Neural progenitor cell (in vitro differentiated cells): ENCODE results near the gene SPIRE2. TPM values are rescaled to one million over a fixed set of nuclear protein-coding genes. Genes with fewer than 3 reads are reported as not detected.

Source experiments
- DNase-seq: peaks from one replicate; pipeline ENCODE4 v3.0.0-alpha.2; 2016; ENCODE audit warnings: low spot score
- H2AFZ ChIP-seq: fragments of 200-600 bp; sonication (generic); replicated peaks from 2 replicates; pipeline ENCODE4 v1.6.1; 2016; ENCODE audit warnings: antibody characterized with exemption
- H3F3A ChIP-seq: fragments of 200-600 bp; sonication (generic); 2 replicates; pipeline ENCODE4 v1.6.1; 2016; ENCODE audit warnings: antibody characterized with exemption, low read depth
- H3K27ac ChIP-seq: fragments of 200-600 bp; sonication (generic); 2 replicates; pipeline ENCODE4 v1.5.1; 2016; ENCODE audit warnings: mild to moderate bottlenecking
- H3K27me3 ChIP-seq: fragments of 200-600 bp; sonication (generic); 2 replicates; pipeline ENCODE4 v1.6.1; 2016; ENCODE audit warnings: mild to moderate bottlenecking, moderate library complexity
- H3K36me3 ChIP-seq: fragments of 200-600 bp; sonication (generic); 2 replicates; pipeline ENCODE4 v1.5.1; 2016
- H3K4me1 ChIP-seq: fragments of 200-600 bp; sonication (generic); 2 replicates; pipeline ENCODE4 v1.6.1; 2016; ENCODE audit warnings: mixed run types
- H3K4me2 ChIP-seq: fragments of 200-600 bp; sonication (generic); 2 replicates; pipeline ENCODE4 v1.6.1; 2016
- H3K4me3 ChIP-seq: fragments of 200-600 bp; sonication (generic); 2 replicates; pipeline ENCODE4 v1.5.1; 2016
- H3K79me2 ChIP-seq: fragments of 200-600 bp; sonication (generic); 2 replicates; pipeline ENCODE4 v1.6.1; 2016; ENCODE audit warnings: low read depth
- H3K9ac ChIP-seq: fragments of 200-600 bp; sonication (generic); 2 replicates; pipeline ENCODE4 v1.6.1; 2016
- H3K9me3 ChIP-seq: fragments of 200-600 bp; sonication (generic); 2 replicates; pipeline ENCODE4 v1.5.1; 2016; ENCODE audit warnings: low read depth
- H4K20me1 ChIP-seq: fragments of 200-600 bp; sonication (generic); 2 replicates; pipeline ENCODE4 v1.6.1; 2016; ENCODE audit warnings: low read depth
- H3K27ac Mint-ChIP-seq: 3 replicates; pipeline ENCODE4 v1.8.0; 2021; ENCODE audit warnings: mixed read lengths
- H3K27me3 Mint-ChIP-seq: 2 replicates; pipeline ENCODE4 v1.8.0; 2022; ENCODE audit warnings: low read depth, mild to moderate bottlenecking, inconsistent platforms, moderate library complexity, mixed read lengths; ENCODE audit not compliant: insufficient read depth
- H3K36me3 Mint-ChIP-seq: 3 replicates; pipeline ENCODE4 v1.8.0; 2021; ENCODE audit warnings: mixed read lengths
- H3K4me1 Mint-ChIP-seq: 3 replicates; pipeline ENCODE4 v1.8.0; 2021; ENCODE audit warnings: mixed read lengths
- H3K4me3 Mint-ChIP-seq: 3 replicates; pipeline ENCODE4 v1.8.0; 2021; ENCODE audit warnings: mild to moderate bottlenecking, moderate library complexity, mixed read lengths
- H3K9me3 Mint-ChIP-seq: 3 replicates; pipeline ENCODE4 v1.8.0; 2020; ENCODE audit warnings: mixed read lengths
- CTCF ChIP-seq: fragments of 200-600 bp; sonication (generic); IDR thresholded peaks from 2 replicates; pipeline ENCODE4 v1.5.1; 2017; ENCODE audit warnings: antibody characterized with exemption, mild to moderate bottlenecking
- EZH2 ChIP-seq: fragments of 200-600 bp; sonication (generic); IDR thresholded peaks from 2 replicates; pipeline ENCODE4 v1.6.1; 2017; ENCODE audit warnings: antibody characterized with exemption, mild to moderate bottlenecking, moderate library complexity
- EZH2phosphoT487 ChIP-seq: fragments of 200-600 bp; sonication (generic); IDR thresholded peaks from 2 replicates; pipeline ENCODE4 v1.6.1; 2017; ENCODE audit warnings: antibody characterized with exemption
- total RNA-seq: library from RNA; depleted of rRNA; stranded (reverse); fragments of >200 nt; gene quantifications from 2 replicates; pipeline ENCODE4 v1.2.3, GENCODE V29; 2015; ENCODE audit warnings: low replicate concordance

The SPIRE2 gene
- total RNA-seq, 1 donor from 2014 or later, result 6.5 TPM

DNA sequence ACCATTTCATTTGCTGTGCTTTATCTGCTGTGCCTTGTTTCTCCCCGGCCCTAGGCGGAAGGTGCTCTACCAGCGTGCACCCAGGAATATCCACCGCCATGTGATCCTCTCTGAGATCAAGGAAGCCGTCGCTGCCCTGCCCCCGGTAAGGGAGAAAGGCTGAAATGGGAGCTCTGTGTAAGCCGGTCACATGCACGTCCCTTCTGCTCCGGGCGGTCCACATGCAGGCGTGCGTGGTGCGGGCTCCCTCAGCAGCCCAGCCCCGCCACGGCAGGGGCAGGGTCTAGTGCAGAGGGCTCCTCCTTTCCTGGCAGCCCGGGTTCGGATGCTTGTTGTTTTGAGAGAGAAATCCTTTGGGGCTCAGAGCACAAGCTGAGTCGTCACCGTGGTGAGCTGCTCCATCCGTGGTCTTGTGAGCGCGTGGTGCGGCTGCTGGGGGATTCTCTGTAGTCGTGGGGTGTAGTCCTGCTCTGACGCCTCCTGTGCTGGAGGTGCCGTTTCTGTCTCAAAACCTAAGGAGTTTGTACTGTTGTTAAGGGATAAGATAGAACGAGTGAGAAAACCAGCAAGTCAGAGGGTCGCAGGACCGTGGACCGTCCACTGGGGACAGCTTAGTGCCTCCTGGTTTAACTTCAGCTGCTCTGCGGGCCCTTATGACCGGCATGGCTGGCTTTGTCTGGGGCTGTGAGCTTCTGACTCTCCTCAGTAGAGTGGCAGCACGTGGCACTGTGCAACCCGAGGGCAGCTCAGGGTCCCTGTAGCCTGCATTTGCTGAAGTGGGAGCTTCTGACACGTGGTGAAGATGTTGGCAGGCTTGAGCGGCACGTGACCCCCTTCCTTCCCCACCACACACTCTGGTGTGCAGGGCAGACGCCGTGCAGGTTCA, 78.1 kb downstream of the SPIRE2 start:
- H2AFZ ChIP-seq, result no peak overlapping the region
- no peaks in the 10 kb centered on the region for H3K36me3 ChIP-seq
- no peak overlapping the region for H3K27ac ChIP-seq
- H3K27me3 Mint-ChIP-seq, result peaks cover 2% of the 10 kb centered on the region
- H3K79me2 ChIP-seq, result no peaks in the 10 kb centered on the region
- H3K27me3 ChIP-seq, result no peaks in the 10 kb centered on the region
- H3K9me3 Mint-ChIP-seq, result peaks cover 8% of the 10 kb centered on the region
- H3F3A ChIP-seq, result peaks cover 11% of the 10 kb centered on the region
- H3K4me3 Mint-ChIP-seq, result no peak overlapping the region
- H3K36me3 Mint-ChIP-seq, result peaks cover 25% of the 10 kb centered on the region
- H3K27ac Mint-ChIP-seq, result no peak overlapping the region
- H4K20me1 ChIP-seq, result no peaks in the 10 kb centered on the region
- H3K9ac ChIP-seq, result no peak overlapping the region
- TF ChIP-seq EZH2phosphoT487 (no peak), EZH2 (no peak), CTCF (no peak)
- no peak for DNase-seq
- no peak overlapping the region for H3K4me2 ChIP-seq
- H3K4me1 ChIP-seq, result peaks cover 6% of the 10 kb centered on the region
- H3K4me1 Mint-ChIP-seq, result peaks cover 2% of the 10 kb centered on the region
- no peaks in the 10 kb centered on the region for H3K9me3 ChIP-seq
- no peak overlapping the region for H3K4me3 ChIP-seq

- Histone ChIP-seq H3F3A (peaks cover 11% of the 10 kb centered on the region), H3K36me3 (no peaks in the 10 kb centered on the region), H3K27me3 (no peaks in the 10 kb centered on the region), H4K20me1 (no peaks in the 10 kb centered on the region), H3K79me2 (no peaks in the 10 kb centered on the region), H3K9me3 (no peaks in the 10 kb centered on the region), H3K4me2 (no peak overlapping the region), H2AFZ (no peak overlapping the region), H3K4me3 (no peak overlapping the region), H3K4me1 (peaks cover 6% of the 10 kb centered on the region), H3K27ac (no peak overlapping the region), H3K9ac (no peak overlapping the region)
- DNase-seq, result no peak
- TF ChIP-seq EZH2phosphoT487 (no peak), CTCF (no peak), EZH2 (no peak)
- peaks cover 8% of the 10 kb centered on the region for H3K9me3 Mint-ChIP-seq
- H3K4me3 Mint-ChIP-seq, result no peak overlapping the region
- peaks cover 2% of the 10 kb centered on the region for H3K4me1 Mint-ChIP-seq
- peaks cover 25% of the 10 kb centered on the region for H3K36me3 Mint-ChIP-seq
- H3K27me3 Mint-ChIP-seq, result peaks cover 2% of the 10 kb centered on the region
- no peak overlapping the region for H3K27ac Mint-ChIP-seq
Measured at GRCh38 chr16:89907055-89907814, 79.0 kb downstream of the SPIRE2 start.

GRCh38 chr16:89908236-89908635, 80.0 kb downstream of the SPIRE2 start:
- TF ChIP-seq EZH2 (no peak), CTCF (no peak), EZH2phosphoT487 (no peak)
- H3K4me1 Mint-ChIP-seq, result peaks cover 2% of the 10 kb centered on the region
- Histone ChIP-seq H3F3A (peaks cover 11% of the 10 kb centered on the region), H4K20me1 (no peaks in the 10 kb centered on the region), H3K4me3 (no peak overlapping the region), H3K9ac (no peak overlapping the region), H3K4me1 (peaks cover 6% of the 10 kb centered on the region), H3K79me2 (no peaks in the 10 kb centered on the region), H2AFZ (no peak overlapping the region), H3K27me3 (no peaks in the 10 kb centered on the region), H3K27ac (no peak overlapping the region), H3K36me3 (no peaks in the 10 kb centered on the region), H3K9me3 (no peaks in the 10 kb centered on the region), H3K4me2 (no peak overlapping the region)
- peaks cover 8% of the 10 kb centered on the region for H3K9me3 Mint-ChIP-seq
- H3K4me3 Mint-ChIP-seq, result no peak overlapping the region
- H3K27ac Mint-ChIP-seq, result no peak overlapping the region
- peaks cover under 1% of the 10 kb centered on the region for H3K27me3 Mint-ChIP-seq
- no peak for DNase-seq
- H3K36me3 Mint-ChIP-seq, result peaks cover 25% of the 10 kb centered on the region
